Suppressor macrophage treated with lipopolysaccharide for 1 hour (primary cell): ENCODE measurements around the gene PLGLB2.
"Not testable (repeated sequence)": the region's sequence is repeated elsewhere in the genome, so short reads cannot be mapped to it uniquely, and the experiment has no call there.

Experiments
- DNase-seq, 3 donors: peaks; one replicate each; pipeline ENCODE4 v3.0.0-alpha.2; 2020 to 2022

The PLGLB2 gene

GRCh38 chr2:87747791-87748190 lies at the start of gene PLGLB2:
TSS of gene PLGLB2 (plus strand) at chr2:87748087. CDS start at chr2:87748154, 67 bp downstream.
- not testable (repeated sequence) for DNase-seq

DNA sequence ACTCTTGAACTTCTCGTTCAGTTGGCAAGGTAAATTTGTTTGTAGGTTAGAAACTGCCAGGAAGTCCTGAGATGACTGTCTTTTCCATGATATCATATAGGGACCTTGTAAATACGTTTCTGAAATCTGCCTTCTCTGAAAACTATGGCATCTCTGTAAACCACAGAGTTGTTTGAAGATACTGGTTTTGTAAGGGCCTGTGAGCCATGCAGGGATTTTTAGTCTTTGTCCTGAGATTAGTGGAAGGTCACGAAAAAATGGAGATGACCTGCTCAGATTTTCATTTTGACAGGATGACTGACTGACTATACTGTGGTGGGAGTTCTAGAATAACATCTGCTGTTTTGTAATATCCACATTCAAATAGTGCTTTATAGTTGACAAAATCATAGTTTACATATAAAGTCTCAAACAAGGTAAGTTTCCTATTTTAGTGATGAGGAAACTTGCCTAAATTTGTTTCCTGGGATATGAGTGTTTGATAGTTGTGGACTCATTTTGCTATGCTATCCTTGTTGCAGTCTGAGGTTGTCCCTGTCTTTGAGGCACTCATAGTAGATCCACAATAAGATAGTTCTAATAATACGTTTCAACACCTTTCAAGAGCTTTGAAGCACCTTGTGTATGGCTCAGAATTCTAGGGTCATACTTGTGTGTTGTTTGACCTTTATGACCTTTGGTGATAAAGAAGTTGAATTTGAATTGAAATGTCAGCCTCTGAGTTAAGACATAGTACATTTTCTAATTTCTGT lies 43.1 kb upstream of the PLGLB2 start:
- not testable (repeated sequence) for DNase-seq

DNA sequence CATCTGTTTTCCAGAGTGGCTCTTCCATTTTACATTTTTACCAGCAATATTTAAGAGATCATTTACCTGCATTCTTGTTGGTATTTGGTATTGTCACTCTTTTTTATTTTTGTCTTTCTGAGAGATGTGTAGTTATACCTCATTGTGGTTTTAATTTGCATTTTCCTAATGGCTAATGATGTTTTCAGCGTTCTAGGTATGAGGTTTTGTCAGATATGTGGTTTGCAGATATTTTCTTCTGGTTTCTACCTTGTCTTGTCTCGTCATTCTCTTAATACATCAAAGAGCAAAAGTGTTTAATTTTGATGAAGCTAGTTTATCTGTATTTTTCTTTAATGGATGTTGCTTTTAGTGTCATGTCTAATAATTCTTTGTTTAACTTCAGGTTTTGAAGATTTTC lies 39.5 kb upstream of the PLGLB2 start:
- not testable (repeated sequence) for DNase-seq

GRCh38 chr2:87727940-87728599 lies 19.8 kb upstream of the PLGLB2 start:
- DNase-seq, result not testable (repeated sequence)

DNA sequence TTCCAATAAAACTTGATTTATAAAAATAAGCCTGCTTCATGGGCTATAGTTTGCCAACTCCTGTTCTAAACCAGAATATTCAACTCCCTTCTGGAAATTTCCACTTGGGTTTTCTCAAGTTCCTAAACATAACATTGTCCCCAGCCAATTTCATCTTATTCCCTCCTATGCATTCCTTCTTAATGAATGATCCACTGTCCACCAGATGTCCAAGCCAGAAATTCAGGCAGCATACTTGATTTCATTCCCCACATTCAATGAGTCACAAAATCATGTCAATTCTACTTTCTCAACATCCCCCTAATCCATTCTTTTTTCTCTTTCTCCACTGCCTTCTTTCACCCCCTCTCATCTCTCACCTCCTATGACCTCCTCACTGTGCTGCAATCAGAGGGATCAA lies 7.0 kb upstream of the PLGLB2 start:
- not testable (repeated sequence) for DNase-seq

DNA sequence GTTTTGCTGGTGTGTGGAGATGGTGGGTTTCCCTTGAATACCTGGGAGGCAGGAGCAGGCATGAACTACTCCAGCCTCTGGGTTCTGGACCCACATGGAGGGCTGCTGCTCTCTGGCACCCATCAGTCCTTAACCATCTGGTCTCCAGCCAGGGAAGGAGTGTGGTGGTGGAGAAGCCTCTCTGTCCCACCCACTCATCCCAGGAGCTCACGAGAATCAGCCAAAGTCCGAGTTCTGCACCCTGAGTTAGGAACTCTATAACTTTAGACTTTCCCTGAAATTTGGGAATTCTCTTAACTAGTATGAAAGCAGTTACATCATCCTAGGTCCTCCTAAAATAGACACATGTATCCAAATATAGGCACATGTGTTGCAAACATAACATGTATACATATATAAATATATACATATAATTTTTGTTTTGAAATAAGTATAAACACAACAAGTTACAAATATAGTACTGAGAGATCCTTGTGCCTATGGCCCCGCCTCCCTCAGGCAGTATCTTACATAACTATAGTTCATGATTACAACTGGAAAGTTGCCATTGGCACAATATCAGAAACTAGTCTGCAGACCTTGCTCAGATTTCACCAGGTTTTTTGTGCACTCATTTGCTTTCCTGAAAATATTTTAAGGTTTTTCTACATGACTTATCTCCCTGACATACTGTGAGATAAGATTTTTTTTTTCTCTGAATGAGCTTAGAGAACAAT lies 5.3 kb upstream of the PLGLB2 start:
- not testable (repeated sequence) for DNase-seq

DNA sequence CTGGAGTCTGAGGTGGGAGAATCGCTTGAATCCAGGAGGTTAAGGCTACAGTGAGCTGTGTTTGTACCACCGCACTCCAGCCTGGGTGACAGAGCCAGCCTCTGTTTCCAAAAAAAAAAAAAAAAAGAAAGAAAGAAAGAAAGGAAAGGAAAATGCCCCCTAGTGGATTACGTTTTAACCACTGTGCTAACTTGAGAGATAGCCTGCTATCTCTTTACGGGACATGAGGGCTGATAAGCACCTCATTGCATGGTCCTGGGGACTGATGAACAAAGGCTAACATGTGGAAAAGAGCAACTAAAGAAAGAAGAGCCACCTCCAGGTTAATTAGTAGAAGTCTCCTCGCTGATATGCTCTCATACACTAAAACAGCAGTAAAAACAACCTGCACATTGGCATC lies 4.2 kb upstream of the PLGLB2 start:
- not testable (repeated sequence) for DNase-seq

GRCh38 chr2:87745353-87745951 lies 2.4 kb upstream of the PLGLB2 start:
- DNase-seq, result not testable (repeated sequence)

GRCh38 chr2:87748524-87748923 lies 637 bp downstream of the PLGLB2 start:
- DNase-seq, result not testable (repeated sequence)

DNA sequence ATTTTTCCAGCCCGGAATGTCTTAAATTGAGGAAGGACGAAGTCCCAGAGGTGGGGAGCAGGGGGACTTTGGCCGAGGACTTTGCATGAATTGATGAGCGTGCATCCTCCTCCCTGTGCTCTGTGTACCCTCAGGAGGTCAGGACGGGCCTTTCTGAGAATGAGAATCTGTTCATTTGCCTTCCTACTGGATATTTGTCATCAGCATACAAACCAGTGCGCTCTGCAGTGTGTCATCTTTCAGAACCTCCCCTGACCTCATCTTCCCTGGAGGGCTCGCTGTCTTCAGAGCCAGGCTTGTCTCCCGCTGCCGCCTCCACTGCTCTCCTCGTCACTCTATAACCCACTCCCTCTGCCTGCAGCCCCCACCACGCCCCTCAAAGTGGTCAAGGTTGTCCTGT lies 2.7 kb downstream of the PLGLB2 start:
- not testable (repeated sequence) for DNase-seq

DNA sequence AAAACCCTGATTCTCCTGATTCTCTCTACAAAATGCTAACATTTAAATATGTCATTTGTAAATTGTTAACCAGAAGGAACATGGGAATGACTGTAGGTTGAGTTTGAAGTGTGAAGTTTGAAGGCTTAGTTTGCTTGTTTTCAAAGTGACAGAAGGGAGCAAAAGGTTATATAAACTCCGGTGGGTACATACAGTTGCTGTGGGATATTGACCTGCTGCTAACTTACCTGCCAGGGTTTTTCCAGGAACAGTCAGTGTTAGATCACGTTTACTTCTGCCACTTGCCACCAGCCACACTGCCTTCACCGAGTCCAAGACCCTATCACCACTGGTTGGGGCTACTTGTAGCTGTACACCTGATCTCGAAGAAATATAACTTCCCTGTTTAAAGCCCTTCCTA lies 6.9 kb downstream of the PLGLB2 start:
- not testable (repeated sequence) for DNase-seq
